Activated CD4-positive, alpha-beta T cell treated with anti-CD3 and anti-CD28 coated beads, Interleukin-2, amount 50 U/mL, for 48 hours (primary cell): ENCODE results near the gene ETNPPL.

ENCODE experiments used
- DNase-seq, 2 experiments: peaks; one replicate each; pipeline ENCODE4 v3.0.0-alpha.2; 2020

Gene ETNPPL

GRCh38 chr4:108762559-108763225 is at the start of gene ETNPPL:
TSS of gene ETNPPL (minus strand) at chr4:108763053. CDS start at chr4:108762898, 155 bp downstream.
- peak; percentile 19 to 28 for DNase-seq

GRCh38 chr4:108811486-108811885 is 48.6 kb upstream of the ETNPPL start:
- DNase-seq, result no peak

GRCh38 chr4:108810087-108810486 is 47.2 kb upstream of the ETNPPL start:
- no peak for DNase-seq

GRCh38 chr4:108804648-108805273 is 41.9 kb upstream of the ETNPPL start:
- no peak for DNase-seq

- DNase-seq, result no peak
Measured at GRCh38 chr4:108799306-108799705, 36.5 kb upstream of the ETNPPL start.

- no peak for DNase-seq
Measured at GRCh38 chr4:108796173-108796572, 33.3 kb upstream of the ETNPPL start.

GRCh38 chr4:108795733-108796132 is 32.9 kb upstream of the ETNPPL start:
- DNase-seq, result no peak

- no peak for DNase-seq
Measured at GRCh38 chr4:108794136-108794535, 31.3 kb upstream of the ETNPPL start.

GRCh38 chr4:108793415-108793814 is 30.6 kb upstream of the ETNPPL start:
- no peak for DNase-seq

- DNase-seq, result no peak
Measured at GRCh38 chr4:108788731-108789130, 25.9 kb upstream of the ETNPPL start.

- no peak for DNase-seq
Measured at GRCh38 chr4:108787724-108788123, 24.9 kb upstream of the ETNPPL start.

GRCh38 chr4:108787106-108787505 is 24.3 kb upstream of the ETNPPL start:
- no peak for DNase-seq

- no peak for DNase-seq
Measured at GRCh38 chr4:108786351-108786750, 23.5 kb upstream of the ETNPPL start.

- DNase-seq, result no peak
Measured at GRCh38 chr4:108783665-108784463, 21.0 kb upstream of the ETNPPL start.

- no peak for DNase-seq
Measured at GRCh38 chr4:108779958-108780357, 17.1 kb upstream of the ETNPPL start.

GRCh38 chr4:108777388-108777787 is 14.5 kb upstream of the ETNPPL start:
- no peak for DNase-seq

GRCh38 chr4:108775921-108776320 is 13.1 kb upstream of the ETNPPL start:
- no peak for DNase-seq

GRCh38 chr4:108774809-108775530 is 12.1 kb upstream of the ETNPPL start:
- DNase-seq, result no peak

- DNase-seq, result no peak
Measured at GRCh38 chr4:108772402-108772801, 9.5 kb upstream of the ETNPPL start.

- no peak for DNase-seq
Measured at GRCh38 chr4:108766058-108766457, 3.2 kb upstream of the ETNPPL start.

GRCh38 chr4:108763986-108764385 is 1.1 kb upstream of the ETNPPL start:
- DNase-seq, result no peak

GRCh38 chr4:108763226-108763593 is 357 bp upstream of the ETNPPL start:
- no peak for DNase-seq

- no peak for DNase-seq
Measured at GRCh38 chr4:108758498-108758897, 4.4 kb downstream of the ETNPPL start.
